HepG2 (cell line): ENCODE measurements around the gene PARD3. TPM values are rescaled to one million over a fixed set of nuclear protein-coding genes. Genes with fewer than 3 reads are reported as not detected.

Experiments
- ATAC-seq: fragments of 200-7000 bp; cut with Tn5 transposase; 3 replicates; pipeline ENCODE4 v1.9.1; 2020; ENCODE audit warnings: mild to moderate bottlenecking, moderate library complexity
- BruUV-seq: library from RNA; stranded (reverse); fragments of 400-500 nt; replicated peaks from 2 replicates; lab custom pipeline; 2021; lab: Mats Ljungman, UMichigan
- CTCF ChIA-PET: fragments of 300-600 bp; formaldehyde crosslinking; extraction: SDS; loops from one replicate; lab custom pipeline; 2021; ENCODE audit warnings: low total read pairs, inconsistent platforms, low intra/inter-chr PET ratio; lab: Yijun Ruan, JAX
- POLR2A ChIA-PET: fragments of 350-600 bp; sonication (Branson Sonifier 250); formaldehyde crosslinking; loops from one replicate; lab custom pipeline; 2020; ENCODE audit warnings: antibody characterized with exemption, inconsistent platforms; lab: Yijun Ruan, JAX
- DNase-seq: peaks from one replicate; pipeline ENCODE4 v3.0.0-alpha.2; 2015; ENCODE audit warnings: low spot score
- FAIRE-seq: peaks from 3 replicates; lab custom pipeline; 2011; peaks lifted over from hg19 to GRCh38; lab: Jason Lieb, UNC
- H2AFZ ChIP-seq: one replicate; pipeline ENCODE4 v1.6.1; 2011; ENCODE audit warnings: low read length, inconsistent platforms
- H3K27ac ChIP-seq: fragments of 300-600 bp; 3 replicates; pipeline ENCODE4 v1.8.0; 2011; ENCODE audit warnings: mixed run types, mild to moderate bottlenecking, mixed read lengths, low read length, inconsistent platforms; ENCODE audit not compliant: insufficient read depth; ENCODE audit errors: extremely low read length
- H3K27me3 ChIP-seq, 2 experiments: fragments of 200-600 bp in 1 of 2; 2 replicates in 1 of 2; 3 replicates in 1 of 2; pipeline versions ENCODE4 v1.6.0 to v1.8.0; 2011; ENCODE audit warnings: low read length in 2 of 2, mild to moderate bottlenecking in 2 of 2, moderate library complexity in 2 of 2, inconsistent platforms in 1 of 2; ENCODE audit not compliant: insufficient read depth in 2 of 2, control insufficient read depth in 1 of 2
- H3K36me3 ChIP-seq, 2 experiments: fragments of 200-600 bp in 1 of 2; replicated peaks in 1 of 2; 2 replicates in 1 of 2; 3 replicates in 1 of 2; pipeline versions ENCODE4 v1.5.1 to v1.8.0; 2011; ENCODE audit warnings: low read length in 2 of 2, inconsistent platforms in 1 of 2; ENCODE audit not compliant: insufficient read depth in 2 of 2, control insufficient read depth in 1 of 2
- H3K4me1 ChIP-seq: 2 replicates; pipeline ENCODE4 v1.5.1; 2012; ENCODE audit warnings: low read length, inconsistent platforms; ENCODE audit not compliant: insufficient read depth
- H3K4me2 ChIP-seq: 2 replicates; pipeline ENCODE4 v1.6.0; 2011; ENCODE audit warnings: low read depth, low read length, inconsistent platforms
- H3K4me3 ChIP-seq, 3 experiments: fragments of 200-600 bp in 1 of 3; sonication (generic), shearing (Covaris generic) in 1 of 3; replicated peaks in 1 of 3; 2 replicates each; pipeline ENCODE4 v1.5.1; 2011 to 2016; ENCODE audit warnings: low read length in 3 of 3, inconsistent platforms in 2 of 3, low read depth in 2 of 3, mild to moderate bottlenecking in 2 of 3, control low read depth in 1 of 3, mixed read lengths in 1 of 3; ENCODE audit not compliant: insufficient read depth in 1 of 3
- H3K79me2 ChIP-seq: one replicate; pipeline ENCODE4 v1.6.1; 2011; ENCODE audit warnings: low read length, inconsistent platforms; ENCODE audit not compliant: insufficient read depth
- H3K9ac ChIP-seq: 2 replicates; pipeline ENCODE4 v1.6.0; 2011; ENCODE audit warnings: mild to moderate bottlenecking, low read depth, low read length, inconsistent platforms; ENCODE audit not compliant: insufficient read depth
- H3K9me3 ChIP-seq: 2 replicates; pipeline ENCODE4 v1.5.1; 2012; ENCODE audit warnings: mild to moderate bottlenecking, low read length
- H4K20me1 ChIP-seq: 2 replicates; pipeline ENCODE4 v1.6.0; 2011; ENCODE audit warnings: inconsistent platforms, mild to moderate bottlenecking, low read length, moderate library complexity; ENCODE audit not compliant: insufficient read depth
- AKNA ChIP-seq: sonication (generic); formaldehyde crosslinking; IDR thresholded peaks from 2 replicates; pipeline ENCODE4 v1.4.0; 2020; ENCODE audit warnings: missing genetic modification reagents, borderline replicate concordance
- CBFB ChIP-seq: sonication (generic); formaldehyde crosslinking; IDR thresholded peaks from 2 replicates; pipeline ENCODE4 v1.4.0; 2020; ENCODE audit warnings: missing genetic modification reagents
- KDM3A ChIP-seq: IDR thresholded peaks from 2 replicates; pipeline ENCODE4 v1.6.1; 2018; ENCODE audit warnings: low read depth, missing compliant biosample characterization
- LBX2 ChIP-seq: sonication (generic); formaldehyde crosslinking; IDR thresholded peaks from 2 replicates; pipeline ENCODE4 v1.5.0; 2020; ENCODE audit warnings: missing genetic modification reagents, mild to moderate bottlenecking, borderline replicate concordance
- REPIN1 ChIP-seq: sonication (generic); formaldehyde crosslinking; IDR thresholded peaks from 2 replicates; pipeline ENCODE4 v1.8.0; 2022; ENCODE audit warnings: missing genetic modification reagents, low read depth, mild to moderate bottlenecking, borderline replicate concordance
- SPEN ChIP-seq: sonication (generic); formaldehyde crosslinking; IDR thresholded peaks from 2 replicates; pipeline ENCODE4 v1.5.1; 2020; ENCODE audit warnings: low read depth, mild to moderate bottlenecking, missing genetic modification reagents
- TGIF2 ChIP-seq: IDR thresholded peaks from 2 replicates; pipeline ENCODE4 v1.6.1; 2016; ENCODE audit warnings: control low read depth, missing compliant biosample characterization
- ZNF12 ChIP-seq: sonication (generic); formaldehyde crosslinking; IDR thresholded peaks from 2 replicates; pipeline ENCODE4 v1.5.0; 2020; ENCODE audit warnings: missing genetic modification reagents
- ZNF407 ChIP-seq: sonication (generic); formaldehyde crosslinking; IDR thresholded peaks from one replicate; pipeline ENCODE4 v1.5.1; 2020; ENCODE audit warnings: mild to moderate bottlenecking, missing genetic modification reagents; ENCODE audit errors: not compliant biosample characterization
- WGBS: methylation state at CpG from one replicate; pipeline ENCODE4 v1.1.6; 2017; ENCODE audit warnings: low lambda C conversion rate; 5-methylcytosine and 5-hydroxymethylcytosine counted together
- in situ Hi-C: cut with HindIII; loops from 2 replicates; pipeline ENCODE4 v1.10.0; 2017; ENCODE audit warnings: low pct_unique_long_range_greater_than_20kb; ENCODE audit not compliant: extremely low pct_ligation_motif_present
- intact Hi-C: fragments of 100-400 bp; cut with micrococcal nuclease; formaldehyde crosslinking; loops from one replicate; pipeline ENCODE4 v1.10.0; 2022; ENCODE audit not compliant: unreplicated experiment
- polyA plus RNA-seq, 8 experiments: library from polyadenylated mRNA; depleted of rRNA in 3 of 8; stranded (reverse) in 7 of 8; unstranded in 1 of 8; fragments of >200 nt; fragmentation: Illumina TruSeq in 4 of 8; extraction: Trizol in 4 of 8; gene quantifications; 2 replicates each; pipeline versions ENCODE4 v1.2.1 to v1.2.3, GENCODE V29; 2011 to 2016; ENCODE audit warnings: low read depth in 4 of 8, missing spikeins in 1 of 8, mixed read lengths in 1 of 8; ENCODE audit not compliant: insufficient read depth in 1 of 8
- total RNA-seq, 5 experiments: library from RNA; depleted of rRNA; stranded (reverse); fragments of >200 nt; fragmentation: Illumina TruSeq; extraction: Trizol; gene quantifications; 2 replicates each; pipeline ENCODE4 v1.2.3, GENCODE V29; 2016; ENCODE audit warnings: low read depth in 1 of 5

PARD3 gene
- total and polyA plus RNA-seq, 2 of the 13 experiments (the other 11 are each of a cell fraction or from before 2014, with no cell fraction given) = 40.9 to 60.0 TPM

DNA sequence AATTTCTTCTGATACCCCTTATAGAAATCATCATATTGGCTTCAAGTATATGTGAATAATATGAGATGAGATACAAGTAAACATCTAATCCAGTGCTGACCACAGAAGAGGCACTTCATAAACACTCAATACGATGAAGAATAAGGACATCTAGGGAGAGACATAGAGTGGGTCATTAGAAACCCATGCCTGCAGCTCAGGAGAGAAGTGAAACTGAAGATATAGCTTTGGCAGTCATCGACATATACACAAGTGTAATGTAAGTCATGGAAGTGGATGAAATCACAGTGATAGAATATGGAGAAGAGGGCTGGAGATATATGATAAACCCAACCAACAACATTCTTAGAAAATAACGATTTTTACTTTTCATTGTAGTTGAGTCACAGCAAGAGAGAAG is 665.0 kb downstream of the PARD3 start:
- no peak overlapping the region for H3K27ac ChIP-seq
- no peaks in the 10 kb centered on the region for H4K20me1 ChIP-seq
- no peaks in the 10 kb centered on the region for H3K79me2 ChIP-seq
- CTCF ChIA-PET = no interaction called here
- H2AFZ ChIP-seq = no peak overlapping the region
- no peak overlapping the region for H3K4me2 ChIP-seq
- no TSS peak for BruUV-seq
- TF ChIP-seq CBFB = no peak
- no peak for TF ChIP-seq LBX2
- no peak for TF ChIP-seq SPEN (CRISPR knock-in tag)
- TF ChIP-seq TGIF2 (CRISPR knock-in tag) = no peak
- TF ChIP-seq ZNF12 (CRISPR knock-in tag) = no peak
- no peak for TF ChIP-seq REPIN1 (CRISPR knock-in tag)
- TF ChIP-seq ZNF407 (CRISPR knock-in tag) = no peak
- no peak for TF ChIP-seq KDM3A (CRISPR knock-in tag)
- TF ChIP-seq AKNA (CRISPR knock-in tag) = no peak
- TF ChIP-seq, all 625 proteins: peak for 0
- intact Hi-C loops (no loop called here), in situ Hi-C loops (no loop called here)
- H3K4me1 ChIP-seq = 0 out of 2 replicates have a peak, but pooled peaks cover 5% of the 10 kb centered on the region
- no peak overlapping the region for H3K4me3 ChIP-seq
- ATAC-seq (no peak), FAIRE-seq (no peak), DNase-seq (no peak)
- no peaks in the 10 kb centered on the region for H3K9me3 ChIP-seq
- no peaks in the 10 kb centered on the region for H3K27me3 ChIP-seq
- H3K36me3 ChIP-seq = no peaks in the 10 kb centered on the region
- no peak overlapping the region for H3K9ac ChIP-seq
- 83% methylated on average over 3 of the region's 3 CpGs for whole genome bisulfite sequencing
- POLR2A ChIA-PET = no interaction called here
